ENCODE data around the gene QSOX1.
"Not testable (repeated sequence)": the region's sequence is repeated elsewhere in the genome, so short reads cannot be mapped to it uniquely, and the experiment has no call there.

Gene QSOX1

GRCh38 chr1:180188684-180189175, 34.1 kb downstream of the QSOX1 start:
- DNase-seq (ENCODE audit: low read depth): no peak

DNA sequence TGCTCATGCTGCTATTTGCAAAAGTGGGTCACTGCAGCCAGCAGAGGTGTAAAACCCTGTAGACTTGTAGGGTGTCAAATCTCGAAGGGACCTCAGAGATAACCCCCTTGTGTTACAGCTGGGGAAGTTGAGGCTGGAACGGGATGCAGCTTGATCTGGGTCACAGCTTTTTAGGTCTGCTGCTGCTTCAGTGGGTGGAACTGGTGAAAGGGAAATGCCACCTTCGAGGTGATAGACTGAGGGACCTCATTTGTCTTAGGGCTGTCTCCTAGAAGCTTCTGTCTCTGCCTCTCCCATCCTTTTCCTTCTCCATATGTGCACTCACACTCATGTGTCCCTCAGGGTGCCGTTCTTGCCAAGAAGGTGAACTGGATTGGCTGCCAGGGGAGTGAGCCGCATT, 35.4 kb downstream of the QSOX1 start:
- no peak for DNase-seq (ENCODE audit: low read depth)

- no peak for DNase-seq (ENCODE audit: low read depth)
These were observed 37.5 kb downstream of the QSOX1 start for GRCh38 chr1:180192172-180192571.

- no peak for DNase-seq (ENCODE audit: low read depth)
These were observed 38.7 kb downstream of the QSOX1 start for GRCh38 chr1:180193141-180194047.

DNA sequence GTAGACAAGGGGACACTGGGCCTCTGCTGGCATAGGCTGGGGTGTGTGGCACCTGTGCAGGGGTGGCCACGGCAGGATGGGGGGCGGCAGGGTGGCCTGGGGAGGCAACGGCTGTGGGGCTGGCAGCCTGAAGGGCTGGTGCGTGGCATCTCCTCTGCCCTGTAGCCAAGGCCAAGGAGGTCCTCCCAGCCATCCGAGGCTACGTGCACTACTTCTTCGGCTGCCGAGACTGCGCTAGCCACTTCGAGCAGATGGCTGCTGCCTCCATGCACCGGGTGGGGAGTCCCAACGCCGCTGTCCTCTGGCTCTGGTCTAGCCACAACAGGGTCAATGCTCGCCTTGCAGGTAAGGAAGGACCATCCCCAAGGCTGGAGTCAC, 39.4 kb downstream of the QSOX1 start:
- no peak for DNase-seq (ENCODE audit: low read depth)

DNA sequence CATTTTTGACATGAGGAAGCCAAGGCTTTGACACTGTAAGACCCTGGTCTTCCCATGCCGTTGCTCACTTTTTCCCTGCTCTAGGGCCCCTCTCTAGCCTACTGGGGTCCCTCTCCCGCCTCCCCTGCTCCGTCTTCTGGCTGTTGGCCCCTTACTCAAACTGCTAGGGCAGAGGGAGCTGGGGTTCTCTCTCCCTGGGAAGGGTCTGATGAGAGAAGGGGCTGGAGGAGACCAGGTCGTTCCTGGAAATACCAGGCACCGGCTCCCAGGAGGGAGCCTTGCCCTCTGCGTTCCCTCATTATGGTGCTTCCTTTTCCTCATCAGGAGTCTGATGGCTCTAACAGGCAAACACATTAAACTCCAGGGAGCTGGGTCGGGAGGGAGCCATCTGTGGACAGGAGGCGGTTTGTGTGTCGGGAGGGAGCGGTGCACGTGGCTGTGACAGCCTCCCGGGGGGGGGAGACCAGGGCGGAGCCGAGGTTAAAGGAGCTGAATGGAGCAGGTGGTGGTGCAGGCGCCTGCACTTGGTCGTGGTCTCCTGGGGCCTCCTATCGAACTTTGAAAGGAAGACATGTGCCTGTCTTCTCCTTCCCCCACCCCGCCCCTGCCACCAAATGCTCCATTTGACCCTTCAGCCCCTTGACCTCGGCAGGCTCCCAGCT, 40.0 kb downstream of the QSOX1 start:
- no peak for DNase-seq (ENCODE audit: low read depth)

DNA sequence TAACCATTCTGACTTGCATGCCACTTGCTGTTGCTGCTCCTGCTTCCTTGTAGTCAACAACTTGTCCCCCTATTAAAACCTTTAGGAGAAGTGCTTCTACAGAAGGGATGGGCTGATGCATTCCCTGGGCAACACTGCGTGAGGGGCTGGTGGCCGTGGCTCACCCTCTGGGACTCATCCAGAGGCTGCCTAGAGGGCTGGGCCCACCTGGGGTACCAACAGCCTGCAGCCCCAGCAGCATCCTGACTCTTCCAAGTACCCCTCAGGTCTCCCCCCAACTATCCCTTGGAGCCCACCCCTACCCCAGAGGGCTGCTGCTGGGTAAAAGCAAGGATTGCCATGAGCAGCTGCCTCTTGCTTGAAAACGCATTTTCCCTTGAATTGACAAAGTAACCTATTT, 40.7 kb downstream of the QSOX1 start:
- DNase-seq (ENCODE audit: low read depth): no peak

DNA sequence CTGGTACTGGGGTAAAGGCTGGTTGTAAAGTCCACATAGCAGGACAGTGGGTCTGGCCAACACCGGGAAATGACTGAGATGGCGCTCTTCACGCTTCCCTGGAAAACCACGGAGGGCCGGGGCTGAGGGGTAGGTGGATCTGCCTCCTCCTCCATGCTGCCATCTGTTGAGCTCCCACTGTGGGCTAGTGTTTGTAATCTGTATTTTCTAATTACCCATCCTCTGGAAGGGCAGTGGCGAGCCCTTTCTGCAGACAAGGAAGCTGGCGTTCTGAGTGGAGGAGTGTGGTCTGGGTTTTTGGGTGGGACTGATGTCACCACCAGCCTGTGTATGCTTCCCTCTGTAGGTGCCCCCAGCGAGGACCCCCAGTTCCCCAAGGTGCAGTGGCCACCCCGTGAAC, 41.2 kb downstream of the QSOX1 start:
- DNase-seq (ENCODE audit: low read depth): no peak

DNA sequence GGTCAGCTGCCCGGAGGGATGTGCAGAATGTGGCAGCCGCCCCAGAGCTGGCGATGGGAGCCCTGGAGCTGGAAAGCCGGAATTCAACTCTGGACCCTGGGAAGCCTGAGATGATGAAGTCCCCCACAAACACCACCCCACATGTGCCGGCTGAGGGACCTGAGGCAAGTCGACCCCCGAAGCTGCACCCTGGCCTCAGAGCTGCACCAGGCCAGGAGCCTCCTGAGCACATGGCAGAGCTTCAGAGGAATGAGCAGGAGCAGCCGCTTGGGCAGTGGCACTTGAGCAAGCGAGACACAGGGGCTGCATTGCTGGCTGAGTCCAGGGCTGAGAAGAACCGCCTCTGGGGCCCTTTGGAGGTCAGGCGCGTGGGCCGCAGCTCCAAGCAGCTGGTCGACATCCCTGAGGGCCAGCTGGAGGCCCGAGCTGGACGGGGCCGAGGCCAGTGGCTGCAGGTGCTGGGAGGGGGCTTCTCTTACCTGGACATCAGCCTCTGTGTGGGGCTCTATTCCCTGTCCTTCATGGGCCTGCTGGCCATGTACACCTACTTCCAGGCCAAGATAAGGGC, 41.9 kb downstream of the QSOX1 start:
- DNase-seq (ENCODE audit: low read depth): no peak

DNA sequence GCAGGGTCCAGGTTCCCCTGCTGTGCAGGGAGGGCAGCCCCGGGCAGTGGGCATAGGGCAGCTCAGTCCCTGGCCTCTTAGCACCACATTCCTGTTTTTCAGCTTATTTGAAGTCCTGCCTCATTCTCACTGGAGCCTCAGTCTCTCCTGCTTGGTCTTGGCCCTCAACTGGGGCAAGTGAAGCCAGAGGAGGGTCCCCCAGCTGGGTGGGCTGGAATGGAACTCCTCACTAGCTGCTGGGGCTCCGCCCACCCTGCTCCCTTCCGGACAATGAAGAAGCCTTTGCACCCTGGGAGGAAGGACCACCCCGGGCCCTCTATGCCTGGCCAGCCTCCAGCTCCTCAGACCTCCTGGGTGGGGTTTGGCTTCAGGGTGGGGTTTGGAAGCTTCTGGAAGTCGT, 42.6 kb downstream of the QSOX1 start:
- DNase-seq (ENCODE audit: low read depth): no peak

DNA sequence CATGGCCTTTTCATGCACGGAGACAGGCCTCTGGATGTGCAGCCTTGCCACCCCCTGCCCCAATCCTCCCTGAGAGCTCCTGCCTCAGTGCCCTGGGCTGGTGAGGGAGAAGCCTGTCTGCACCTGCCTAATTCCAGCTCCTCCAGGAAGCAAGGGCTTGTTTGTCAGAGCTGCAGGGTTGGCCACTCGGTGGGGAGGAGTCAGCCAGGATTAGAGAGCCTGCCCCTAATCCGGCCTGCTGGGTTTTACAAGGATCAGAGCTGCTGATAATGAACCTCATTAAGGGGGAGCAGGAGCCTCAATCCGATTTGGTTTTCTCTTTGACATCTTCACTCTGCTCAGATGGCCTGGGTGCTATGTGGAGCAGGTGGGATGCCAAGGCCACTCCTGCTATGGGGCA, 43.5 kb downstream of the QSOX1 start:
- DNase-seq (ENCODE audit: low read depth): no peak

DNA sequence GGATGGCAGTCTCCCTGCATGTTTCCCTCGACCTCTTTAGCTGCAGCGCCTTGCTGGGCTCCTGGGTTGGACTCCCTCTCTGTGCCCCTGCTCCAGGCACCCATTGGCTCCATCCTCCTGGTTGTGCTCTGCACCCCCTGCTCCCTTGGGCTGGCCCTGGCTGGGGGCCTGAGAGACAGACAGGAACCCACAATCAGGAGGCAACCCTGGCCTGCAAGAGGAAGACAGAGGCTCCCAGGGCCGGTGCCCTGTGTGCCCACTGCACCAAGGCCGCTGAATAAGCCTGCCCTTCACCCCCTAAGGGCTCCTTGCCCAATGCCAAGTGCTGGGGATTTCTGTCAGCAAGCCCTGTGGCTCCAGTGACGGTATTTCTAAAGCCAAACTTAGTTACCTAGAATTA, 43.9 kb downstream of the QSOX1 start:
- DNase-seq (ENCODE audit: low read depth): no peak

GRCh38 chr1:180199018-180199417, 44.3 kb downstream of the QSOX1 start:
- DNase-seq (ENCODE audit: low read depth): no peak

- DNase-seq (ENCODE audit: low read depth): no peak
These were observed 47.0 kb downstream of the QSOX1 start for GRCh38 chr1:180201451-180202200.

DNA sequence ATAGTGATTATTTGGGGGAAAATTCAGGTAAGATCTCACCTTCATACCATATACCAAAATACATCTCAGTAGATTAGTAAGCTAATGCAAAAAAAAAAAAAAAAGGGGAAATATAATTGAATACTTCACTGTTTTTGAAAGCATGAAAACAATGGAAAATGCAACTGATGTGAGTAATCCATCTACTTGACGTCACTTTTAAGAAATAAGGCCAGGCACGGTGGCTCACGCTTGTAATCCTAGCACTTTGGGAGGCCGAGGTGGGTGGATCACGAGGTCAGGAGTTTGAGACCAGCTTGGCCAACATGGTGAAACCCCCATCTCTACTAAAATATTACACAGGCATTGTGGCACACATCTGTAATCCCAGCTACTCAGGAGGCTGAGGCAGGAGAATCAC, 47.9 kb downstream of the QSOX1 start:
- DNase-seq (ENCODE audit: low read depth): not testable (repeated sequence)

DNA sequence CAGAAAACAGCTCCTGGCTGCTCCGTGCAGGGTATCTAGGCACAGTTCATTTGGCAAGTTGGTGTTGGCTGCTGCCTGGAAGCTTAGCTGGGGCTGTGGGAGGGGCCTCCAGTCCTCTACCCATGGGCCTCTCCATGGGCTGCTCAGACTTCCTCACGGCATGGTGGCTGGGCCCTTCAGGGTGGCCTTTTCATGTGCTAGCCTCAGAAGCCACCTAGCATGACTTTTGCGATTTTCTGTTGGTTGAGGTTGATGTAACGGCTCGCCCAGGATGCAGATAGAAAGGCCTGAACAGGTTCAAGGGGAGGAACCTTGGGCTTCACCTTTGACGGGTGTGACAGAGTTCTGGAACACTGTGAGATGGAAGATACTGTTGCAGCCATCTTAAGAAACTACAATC, 49.6 kb downstream of the QSOX1 start:
- DNase-seq (ENCODE audit: low read depth): no peak

DNA sequence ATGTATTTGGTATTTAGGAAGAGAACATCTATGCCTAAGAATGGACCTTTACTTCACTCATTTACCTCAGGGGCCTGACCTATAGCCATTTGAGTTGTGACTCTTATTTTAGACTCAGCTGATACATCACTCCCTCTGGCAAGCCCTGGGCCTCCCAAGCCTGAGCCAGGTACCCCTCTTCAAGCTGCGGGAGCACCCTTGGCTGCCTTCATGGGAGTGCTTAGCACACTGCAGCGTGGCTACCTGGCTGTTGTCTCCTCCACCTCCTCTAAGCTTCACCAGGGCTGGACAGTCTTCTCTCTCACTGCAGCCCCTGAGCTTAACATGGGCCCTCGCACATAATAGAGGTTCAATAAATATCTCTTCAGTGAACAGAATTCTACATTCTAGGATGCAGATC, 51.9 kb downstream of the QSOX1 start:
- no peak for DNase-seq (ENCODE audit: low read depth)

GRCh38 chr1:180208264-180208663, 53.6 kb downstream of the QSOX1 start:
- no peak for DNase-seq (ENCODE audit: low read depth)

GRCh38 chr1:180210008-180210620, 55.4 kb downstream of the QSOX1 start:
- DNase-seq (ENCODE audit: low read depth): no peak

- DNase-seq (ENCODE audit: low read depth): no peak
These were observed 56.6 kb downstream of the QSOX1 start for GRCh38 chr1:180211156-180211859.

DNA sequence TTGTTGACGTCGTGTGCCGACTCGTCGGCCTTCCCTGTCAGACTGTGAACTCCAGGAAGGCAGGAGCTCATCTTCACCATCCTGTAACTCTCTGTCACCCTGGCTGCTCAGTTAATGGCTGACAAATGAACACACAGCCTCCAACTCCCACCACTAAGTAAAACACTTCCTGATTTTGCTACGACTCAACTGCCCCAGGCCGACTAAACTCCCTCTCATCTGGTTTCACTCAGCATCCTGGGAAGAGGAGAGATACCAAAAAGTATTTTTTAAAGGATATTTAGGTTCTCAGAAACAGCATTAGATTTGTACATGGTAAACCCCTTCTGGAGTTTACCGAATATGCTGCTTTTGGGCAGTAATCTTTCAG, 57.2 kb downstream of the QSOX1 start:
- DNase-seq (ENCODE audit: low read depth): no peak

All from non-pigmented ciliary epithelial cell (primary cell).